SK-N-SH treated with all-trans-retinoic acid at 6 μM for 48 hours (cell line): Measurements from ENCODE around the gene CAMKMT.

Source experiments
- ATAC-seq: fragments of 200-7000 bp; cut with Tn5 transposase; 3 replicates; pipeline ENCODE4 v1.9.1; 2020; ENCODE audit warnings: mild to moderate bottlenecking, moderate library complexity
- ARNTL ChIP-seq: fragments of 450-650 bp; formaldehyde crosslinking; IDR thresholded peaks from 2 replicates; pipeline ENCODE4 v1.5.0; 2020; ENCODE audit warnings: low read depth, mild to moderate bottlenecking, moderate library complexity, borderline replicate concordance
- BACH2 ChIP-seq: fragments of 250-450 bp; sonication (Bioruptor Pico); IDR thresholded peaks from 2 replicates; pipeline ENCODE4 v1.9.0; 2021; ENCODE audit warnings: mild to moderate bottlenecking, borderline replicate concordance
- CSDC2 ChIP-seq: fragments of 250-450 bp; sonication (Bioruptor Pico); IDR thresholded peaks from 2 replicates; pipeline ENCODE4 v1.5.0; 2020; ENCODE audit warnings: mild to moderate bottlenecking, moderate library complexity
- ESRRG ChIP-seq: fragments of 250-450 bp; sonication (Bioruptor Pico); IDR thresholded peaks from 2 replicates; pipeline ENCODE4 v1.6.1; 2021; ENCODE audit warnings: mild to moderate bottlenecking
- GLIS3 ChIP-seq: fragments of 250-450 bp; sonication (Bioruptor Pico); IDR thresholded peaks from 2 replicates; pipeline ENCODE4 v1.5.0; 2020; ENCODE audit warnings: mild to moderate bottlenecking, moderate library complexity
- ISL1 ChIP-seq: fragments of 250-450 bp; sonication (Bioruptor Pico); IDR thresholded peaks from 2 replicates; pipeline ENCODE4 v2.1.2; 2022; ENCODE audit warnings: mild to moderate bottlenecking, moderate library complexity
- OSR1 ChIP-seq: fragments of 250-450 bp; sonication (Bioruptor Pico); IDR thresholded peaks from 2 replicates; pipeline ENCODE4 v1.8.0; 2022; ENCODE audit warnings: moderate library complexity, mild to moderate bottlenecking, inconsistent platforms
- PPARA ChIP-seq: fragments of 250-450 bp; sonication (Bioruptor Pico); IDR thresholded peaks from 2 replicates; pipeline ENCODE4 v1.5.0; 2020; ENCODE audit warnings: mild to moderate bottlenecking, borderline replicate concordance
- RARB ChIP-seq: fragments of 250-450 bp; sonication (Bioruptor Pico); IDR thresholded peaks from 2 replicates; pipeline ENCODE4 v1.8.0; 2021; ENCODE audit warnings: mild to moderate bottlenecking, moderate library complexity
- SNAI2 ChIP-seq: fragments of 250-450 bp; sonication (Bioruptor Pico); IDR thresholded peaks from 2 replicates; pipeline ENCODE4 v1.5.0; 2020; ENCODE audit warnings: mild to moderate bottlenecking, moderate library complexity
- TCF4 ChIP-seq: fragments of 250-450 bp; sonication (Bioruptor Pico); IDR thresholded peaks from 2 replicates; pipeline ENCODE4 v1.8.0; 2021; ENCODE audit warnings: mild to moderate bottlenecking, moderate library complexity, borderline replicate concordance
- TOX ChIP-seq: fragments of 250-450 bp; sonication (Bioruptor Pico); IDR thresholded peaks from 2 replicates; pipeline ENCODE4 v1.8.0; 2021; ENCODE audit warnings: mild to moderate bottlenecking, moderate library complexity, borderline replicate concordance
- ZC3H10 ChIP-seq: fragments of 250-450 bp; sonication (Bioruptor Pico); IDR thresholded peaks from 2 replicates; pipeline ENCODE4 v1.5.1; 2021; ENCODE audit warnings: mild to moderate bottlenecking, moderate library complexity
- ZFP3 ChIP-seq: fragments of 250-450 bp; sonication (Bioruptor Pico); IDR thresholded peaks from 2 replicates; pipeline ENCODE4 v1.5.0; 2020; ENCODE audit warnings: mild to moderate bottlenecking, moderate library complexity
- ZFP30 ChIP-seq: fragments of 450-650 bp; formaldehyde crosslinking; IDR thresholded peaks from 2 replicates; pipeline ENCODE4 v1.5.0; 2022; ENCODE audit warnings: mild to moderate bottlenecking, moderate library complexity
- ZNF565 ChIP-seq: fragments of 450-650 bp; formaldehyde crosslinking; conservative IDR thresholded peaks from 2 replicates; pipeline ENCODE4 v1.5.0; 2020; ENCODE audit warnings: low read depth, mild to moderate bottlenecking, moderate library complexity
- ZNF70 ChIP-seq: fragments of 450-650 bp; formaldehyde crosslinking; IDR thresholded peaks from 2 replicates; pipeline ENCODE4 v1.5.0; 2020; ENCODE audit warnings: mild to moderate bottlenecking, moderate library complexity
- ZNF8 ChIP-seq: fragments of 450-650 bp; formaldehyde crosslinking; IDR thresholded peaks from 2 replicates; pipeline ENCODE4 v1.5.0; 2020; ENCODE audit warnings: mild to moderate bottlenecking, moderate library complexity
- TF ChIP-seq, protein P1 (sequence below): fragments of 250-450 bp; sonication (Bioruptor Pico); IDR thresholded peaks from 2 replicates; pipeline ENCODE4 v1.5.0; 2020; ENCODE audit warnings: mild to moderate bottlenecking, moderate library complexity
- TF ChIP-seq, protein P2 (sequence below): fragments of 250-450 bp; sonication (Bioruptor Pico); IDR thresholded peaks from 2 replicates; pipeline ENCODE4 v1.5.1; 2020; ENCODE audit warnings: low read depth, mild to moderate bottlenecking, moderate library complexity
- TF ChIP-seq, protein P3 (sequence below): fragments of 250-450 bp; sonication (Bioruptor Pico); IDR thresholded peaks from 2 replicates; pipeline ENCODE4 v1.8.0; 2021; ENCODE audit warnings: low read depth, mild to moderate bottlenecking, moderate library complexity, borderline replicate concordance
- TF ChIP-seq, protein P4 (sequence below): fragments of 250-450 bp; sonication (Bioruptor Pico); IDR thresholded peaks from 2 replicates; pipeline ENCODE4 v1.5.1; 2021; ENCODE audit warnings: mild to moderate bottlenecking, moderate library complexity
- TF ChIP-seq, protein P5 (sequence below): fragments of 250-450 bp; sonication (Bioruptor Pico); IDR thresholded peaks from 2 replicates; pipeline ENCODE4 v1.8.0; 2020; ENCODE audit warnings: mild to moderate bottlenecking, moderate library complexity, borderline replicate concordance

The CAMKMT gene

DNA sequence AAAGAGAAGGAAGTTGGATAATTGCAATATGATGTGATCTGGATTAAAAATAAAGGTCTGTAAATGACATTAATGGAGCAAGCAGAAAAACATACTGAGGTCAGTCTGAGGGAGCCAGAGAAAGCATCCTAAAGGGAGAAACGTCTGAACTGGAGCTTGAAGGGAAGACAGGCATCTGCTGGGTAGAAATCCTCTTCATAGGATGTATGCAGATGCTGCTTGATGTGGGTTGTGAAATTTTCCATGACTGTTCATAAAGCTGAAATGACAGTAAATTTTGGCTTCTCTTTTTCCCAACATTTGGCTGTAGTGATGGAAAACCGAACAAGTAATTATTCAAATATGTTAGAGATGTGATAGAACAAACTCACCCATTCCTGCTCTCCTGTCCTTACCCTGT lies 287.6 kb downstream of the CAMKMT start:
- no peak for ATAC-seq
- TF ChIP-seq ZFP3 (CRISPR knock-in tag), result no peak
- TF ChIP-seq ZNF8 (CRISPR knock-in tag), result no peak
- TF ChIP-seq, protein P1, sequence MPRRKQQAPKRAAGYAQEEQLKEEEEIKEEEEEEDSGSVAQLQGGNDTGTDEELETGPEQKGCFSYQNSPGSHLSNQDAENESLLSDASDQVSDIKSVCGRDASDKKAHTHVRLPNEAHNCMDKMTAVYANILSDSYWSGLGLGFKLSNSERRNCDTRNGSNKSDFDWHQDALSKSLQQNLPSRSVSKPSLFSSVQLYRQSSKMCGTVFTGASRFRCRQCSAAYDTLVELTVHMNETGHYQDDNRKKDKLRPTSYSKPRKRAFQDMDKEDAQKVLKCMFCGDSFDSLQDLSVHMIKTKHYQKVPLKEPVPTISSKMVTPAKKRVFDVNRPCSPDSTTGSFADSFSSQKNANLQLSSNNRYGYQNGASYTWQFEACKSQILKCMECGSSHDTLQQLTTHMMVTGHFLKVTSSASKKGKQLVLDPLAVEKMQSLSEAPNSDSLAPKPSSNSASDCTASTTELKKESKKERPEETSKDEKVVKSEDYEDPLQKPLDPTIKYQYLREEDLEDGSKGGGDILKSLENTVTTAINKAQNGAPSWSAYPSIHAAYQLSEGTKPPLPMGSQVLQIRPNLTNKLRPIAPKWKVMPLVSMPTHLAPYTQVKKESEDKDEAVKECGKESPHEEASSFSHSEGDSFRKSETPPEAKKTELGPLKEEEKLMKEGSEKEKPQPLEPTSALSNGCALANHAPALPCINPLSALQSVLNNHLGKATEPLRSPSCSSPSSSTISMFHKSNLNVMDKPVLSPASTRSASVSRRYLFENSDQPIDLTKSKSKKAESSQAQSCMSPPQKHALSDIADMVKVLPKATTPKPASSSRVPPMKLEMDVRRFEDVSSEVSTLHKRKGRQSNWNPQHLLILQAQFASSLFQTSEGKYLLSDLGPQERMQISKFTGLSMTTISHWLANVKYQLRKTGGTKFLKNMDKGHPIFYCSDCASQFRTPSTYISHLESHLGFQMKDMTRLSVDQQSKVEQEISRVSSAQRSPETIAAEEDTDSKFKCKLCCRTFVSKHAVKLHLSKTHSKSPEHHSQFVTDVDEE (CRISPR knock-in tag), result no peak
- TF ChIP-seq CSDC2 (CRISPR knock-in tag), result no peak
- no peak for TF ChIP-seq BACH2 (CRISPR knock-in tag)
- no peak for TF ChIP-seq RARB (CRISPR knock-in tag)
- no peak for TF ChIP-seq SNAI2
- no peak for TF ChIP-seq ZFP30
- no peak for TF ChIP-seq ZC3H10 (CRISPR knock-in tag)
- TF ChIP-seq ISL1 (CRISPR knock-in tag), result no peak
- TF ChIP-seq PPARA (CRISPR knock-in tag), result no peak
- TF ChIP-seq, protein P2, sequence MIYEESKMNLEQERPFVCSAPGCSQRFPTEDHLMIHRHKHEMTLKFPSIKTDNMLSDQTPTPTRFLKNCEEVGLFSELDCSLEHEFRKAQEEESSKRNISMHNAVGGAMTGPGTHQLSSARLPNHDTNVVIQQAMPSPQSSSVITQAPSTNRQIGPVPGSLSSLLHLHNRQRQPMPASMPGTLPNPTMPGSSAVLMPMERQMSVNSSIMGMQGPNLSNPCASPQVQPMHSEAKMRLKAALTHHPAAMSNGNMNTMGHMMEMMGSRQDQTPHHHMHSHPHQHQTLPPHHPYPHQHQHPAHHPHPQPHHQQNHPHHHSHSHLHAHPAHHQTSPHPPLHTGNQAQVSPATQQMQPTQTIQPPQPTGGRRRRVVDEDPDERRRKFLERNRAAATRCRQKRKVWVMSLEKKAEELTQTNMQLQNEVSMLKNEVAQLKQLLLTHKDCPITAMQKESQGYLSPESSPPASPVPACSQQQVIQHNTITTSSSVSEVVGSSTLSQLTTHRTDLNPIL, result no peak
- TF ChIP-seq ESRRG (CRISPR knock-in tag), result no peak
- TF ChIP-seq GLIS3 (CRISPR knock-in tag), result no peak
- TF ChIP-seq TOX (CRISPR knock-in tag), result no peak
- TF ChIP-seq TCF4 (CRISPR knock-in tag), result no peak
- no peak for TF ChIP-seq OSR1 (CRISPR knock-in tag)
- TF ChIP-seq ZNF565, result no peak
- no peak for TF ChIP-seq ARNTL
- no peak for TF ChIP-seq ZNF70 (CRISPR knock-in tag)

DNA sequence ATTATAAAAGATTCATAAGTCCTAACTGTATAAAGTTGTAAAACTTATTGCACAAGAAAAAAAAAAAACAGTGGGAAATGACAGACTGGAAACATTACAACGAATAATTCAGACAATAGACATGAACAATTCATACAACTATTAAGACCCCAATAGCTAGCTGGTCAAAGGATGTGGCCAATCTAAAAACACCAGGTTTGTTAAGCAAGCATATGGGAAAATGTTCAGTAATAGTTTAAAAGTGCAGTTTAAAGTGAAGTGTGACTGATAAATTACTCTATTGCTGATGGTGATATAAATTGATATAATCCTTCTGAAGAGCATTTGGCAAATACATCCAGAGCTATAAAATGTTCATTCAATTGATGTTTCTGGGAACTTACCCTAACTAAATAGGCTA lies 289.0 kb downstream of the CAMKMT start:
- TF ChIP-seq ESRRG (CRISPR knock-in tag) (no peak), PPARA (CRISPR knock-in tag) (no peak)
- TF ChIP-seq, protein P1 (CRISPR knock-in tag), result no peak
- no peak for ATAC-seq

DNA sequence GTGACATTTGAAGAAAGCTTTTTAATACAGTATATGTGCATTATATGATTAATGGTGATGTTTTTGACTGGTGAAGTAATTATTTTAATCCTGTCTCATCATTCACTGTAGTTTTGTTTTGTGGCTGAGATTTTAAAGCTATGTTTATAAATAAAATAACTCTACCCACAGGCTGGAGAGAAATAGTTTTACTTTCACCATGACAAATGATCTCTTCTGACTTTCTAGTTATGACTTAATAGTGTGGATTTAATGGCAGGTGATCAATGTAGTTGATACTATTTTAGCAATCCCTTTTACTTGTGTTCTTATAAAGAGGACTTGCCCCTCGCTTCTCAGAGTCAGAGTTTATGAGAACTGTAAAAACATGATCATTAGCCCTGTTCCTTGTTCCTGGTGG lies 290.2 kb downstream of the CAMKMT start:
- no peak for ATAC-seq
- TF ChIP-seq SNAI2, result no peak
- TF ChIP-seq PPARA (CRISPR knock-in tag), result no peak
- no peak for TF ChIP-seq ZFP30
- TF ChIP-seq, protein P1 (CRISPR knock-in tag), result no peak
- no peak for TF ChIP-seq OSR1 (CRISPR knock-in tag)
- TF ChIP-seq ESRRG (CRISPR knock-in tag), result no peak
- TF ChIP-seq ARNTL, result no peak
- no peak for TF ChIP-seq ZNF8 (CRISPR knock-in tag)
- TF ChIP-seq ZNF565, result no peak
- TF ChIP-seq GLIS3 (CRISPR knock-in tag), result no peak
- TF ChIP-seq ZC3H10 (CRISPR knock-in tag), result no peak
- TF ChIP-seq CSDC2 (CRISPR knock-in tag), result no peak
- TF ChIP-seq, protein P3, sequence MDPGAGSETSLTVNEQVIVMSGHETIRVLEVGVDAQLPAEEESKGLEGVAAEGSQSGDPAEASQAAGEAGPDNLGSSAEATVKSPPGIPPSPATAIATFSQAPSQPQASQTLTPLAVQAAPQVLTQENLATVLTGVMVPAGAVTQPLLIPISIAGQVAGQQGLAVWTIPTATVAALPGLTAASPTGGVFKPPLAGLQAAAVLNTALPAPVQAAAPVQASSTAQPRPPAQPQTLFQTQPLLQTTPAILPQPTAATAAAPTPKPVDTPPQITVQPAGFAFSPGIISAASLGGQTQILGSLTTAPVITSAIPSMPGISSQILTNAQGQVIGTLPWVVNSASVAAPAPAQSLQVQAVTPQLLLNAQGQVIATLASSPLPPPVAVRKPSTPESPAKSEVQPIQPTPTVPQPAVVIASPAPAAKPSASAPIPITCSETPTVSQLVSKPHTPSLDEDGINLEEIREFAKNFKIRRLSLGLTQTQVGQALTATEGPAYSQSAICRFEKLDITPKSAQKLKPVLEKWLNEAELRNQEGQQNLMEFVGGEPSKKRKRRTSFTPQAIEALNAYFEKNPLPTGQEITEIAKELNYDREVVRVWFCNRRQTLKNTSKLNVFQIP, result no peak
- TF ChIP-seq, protein P4, sequence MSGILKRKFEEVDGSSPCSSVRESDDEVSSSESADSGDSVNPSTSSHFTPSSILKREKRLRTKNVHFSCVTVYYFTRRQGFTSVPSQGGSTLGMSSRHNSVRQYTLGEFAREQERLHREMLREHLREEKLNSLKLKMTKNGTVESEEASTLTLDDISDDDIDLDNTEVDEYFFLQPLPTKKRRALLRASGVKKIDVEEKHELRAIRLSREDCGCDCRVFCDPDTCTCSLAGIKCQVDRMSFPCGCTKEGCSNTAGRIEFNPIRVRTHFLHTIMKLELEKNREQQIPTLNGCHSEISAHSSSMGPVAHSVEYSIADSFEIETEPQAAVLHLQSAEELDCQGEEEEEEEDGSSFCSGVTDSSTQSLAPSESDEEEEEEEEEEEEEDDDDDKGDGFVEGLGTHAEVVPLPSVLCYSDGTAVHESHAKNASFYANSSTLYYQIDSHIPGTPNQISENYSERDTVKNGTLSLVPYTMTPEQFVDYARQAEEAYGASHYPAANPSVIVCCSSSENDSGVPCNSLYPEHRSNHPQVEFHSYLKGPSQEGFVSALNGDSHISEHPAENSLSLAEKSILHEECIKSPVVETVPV, result no peak
- no peak for TF ChIP-seq ISL1 (CRISPR knock-in tag)
- TF ChIP-seq TOX (CRISPR knock-in tag), result no peak
- TF ChIP-seq, protein P5, sequence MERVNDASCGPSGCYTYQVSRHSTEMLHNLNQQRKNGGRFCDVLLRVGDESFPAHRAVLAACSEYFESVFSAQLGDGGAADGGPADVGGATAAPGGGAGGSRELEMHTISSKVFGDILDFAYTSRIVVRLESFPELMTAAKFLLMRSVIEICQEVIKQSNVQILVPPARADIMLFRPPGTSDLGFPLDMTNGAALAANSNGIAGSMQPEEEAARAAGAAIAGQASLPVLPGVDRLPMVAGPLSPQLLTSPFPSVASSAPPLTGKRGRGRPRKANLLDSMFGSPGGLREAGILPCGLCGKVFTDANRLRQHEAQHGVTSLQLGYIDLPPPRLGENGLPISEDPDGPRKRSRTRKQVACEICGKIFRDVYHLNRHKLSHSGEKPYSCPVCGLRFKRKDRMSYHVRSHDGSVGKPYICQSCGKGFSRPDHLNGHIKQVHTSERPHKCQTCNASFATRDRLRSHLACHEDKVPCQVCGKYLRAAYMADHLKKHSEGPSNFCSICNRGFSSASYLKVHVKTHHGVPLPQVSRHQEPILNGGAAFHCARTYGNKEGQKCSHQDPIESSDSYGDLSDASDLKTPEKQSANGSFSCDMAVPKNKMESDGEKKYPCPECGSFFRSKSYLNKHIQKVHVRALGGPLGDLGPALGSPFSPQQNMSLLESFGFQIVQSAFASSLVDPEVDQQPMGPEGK (CRISPR knock-in tag), result no peak
